CD14-positive monocyte (primary cell): ENCODE results near the gene COL27A1. TPM values are rescaled to one million over a fixed set of nuclear protein-coding genes. Genes with fewer than 3 reads are reported as not detected.

Experiments
- DNase-seq, 3 donors: peaks; one replicate each; pipeline ENCODE4 v3.0.0-alpha.2; 2011 to 2022
- H2AFZ ChIP-seq: 2 replicates; pipeline ENCODE4 v1.6.0; 2012; ENCODE audit warnings: mild to moderate bottlenecking, low read depth, low read length, inconsistent platforms; ENCODE audit not compliant: insufficient read depth, poor library complexity, severe bottlenecking
- H3K27ac ChIP-seq, 2 donors: 1 replicate in 1 of 2; 2 replicates in 1 of 2; pipeline ENCODE4 v1.5.1; 2012 to 2013; ENCODE audit warnings: low read length in 2 of 2, control low read depth in 1 of 2, inconsistent platforms in 1 of 2, low read depth in 1 of 2, mild to moderate bottlenecking in 1 of 2
- H3K27me3 ChIP-seq, 2 donors: one replicate each; pipeline versions ENCODE4 v1.6.0 to v1.6.1; 2011 to 2013; ENCODE audit warnings: low read length in 2 of 2; ENCODE audit not compliant: control insufficient read depth in 2 of 2, insufficient read depth in 2 of 2
- H3K36me3 ChIP-seq, 2 donors: replicated peaks in 1 of 2; 1 replicate in 1 of 2; 2 replicates in 1 of 2; pipeline versions ENCODE4 v1.5.1 to v1.6.1; 2012 to 2013; ENCODE audit warnings: low read length in 2 of 2, control low read depth in 1 of 2, inconsistent platforms in 1 of 2, mild to moderate bottlenecking in 1 of 2; ENCODE audit not compliant: insufficient read depth in 2 of 2, control insufficient read depth in 1 of 2
- H3K4me1 ChIP-seq, 2 donors: 1 replicate in 1 of 2; 2 replicates in 1 of 2; pipeline versions ENCODE4 v1.5.1 to v1.6.1; 2012 to 2013; ENCODE audit warnings: low read length in 2 of 2, control low read depth in 1 of 2, inconsistent platforms in 1 of 2, mild to moderate bottlenecking in 1 of 2, moderate library complexity in 1 of 2; ENCODE audit not compliant: insufficient read depth in 2 of 2, control insufficient read depth in 1 of 2
- H3K4me2 ChIP-seq: replicated peaks from 2 replicates; pipeline ENCODE3; 2012; ENCODE audit warnings: low read length, moderate library complexity, mild to moderate bottlenecking; ENCODE audit not compliant: poor library complexity, severe bottlenecking; ENCODE audit errors: extremely low read depth
- H3K4me3 ChIP-seq, 3 experiments: fragments of 200-600 bp in 1 of 3; sonication (generic) in 1 of 3; replicated peaks in 1 of 3; 1 replicate in 2 of 3; 2 replicates in 1 of 3; pipeline ENCODE4 v1.5.1; 2011 to 2013; ENCODE audit warnings: low read length in 3 of 3, mild to moderate bottlenecking in 3 of 3, control low read depth in 2 of 3, low read depth in 2 of 3, inconsistent platforms in 1 of 3, moderate library complexity in 1 of 3
- H3K79me2 ChIP-seq: 2 replicates; pipeline ENCODE4 v1.6.0; 2012; ENCODE audit warnings: mild to moderate bottlenecking, control low read depth, inconsistent platforms, low read length, moderate library complexity; ENCODE audit not compliant: insufficient read depth
- H3K9ac ChIP-seq: 2 replicates; pipeline ENCODE4 v1.6.0; 2017; ENCODE audit warnings: low read length, mild to moderate bottlenecking; ENCODE audit not compliant: insufficient read depth, poor library complexity, severe bottlenecking
- H3K9me3 ChIP-seq, 2 donors: replicated peaks in 1 of 2; 1 replicate in 1 of 2; 2 replicates in 1 of 2; pipeline versions ENCODE4 v1.5.1 to v1.6.1; 2012 to 2013; ENCODE audit warnings: low read length in 2 of 2, control low read depth in 1 of 2; ENCODE audit not compliant: control insufficient read depth in 1 of 2, insufficient read depth in 1 of 2
- H4K20me1 ChIP-seq: 2 replicates; pipeline ENCODE4 v1.6.0; 2012; ENCODE audit warnings: mild to moderate bottlenecking, low read length, control low read depth, moderate library complexity; ENCODE audit not compliant: insufficient read depth
- H3K27ac Mint-ChIP-seq, 7 donors: one replicate each; pipeline ENCODE4 v1.8.0; 2020; ENCODE audit warnings: mild to moderate bottlenecking in 7 of 7, mixed read lengths in 7 of 7, moderate library complexity in 6 of 7, inconsistent platforms in 2 of 7
- H3K27me3 Mint-ChIP-seq, 3 donors: one replicate each; pipeline ENCODE4 v1.8.0; 2021 to 2022; ENCODE audit warnings: low read depth in 3 of 3, mild to moderate bottlenecking in 3 of 3, mixed read lengths in 3 of 3, moderate library complexity in 3 of 3, inconsistent platforms in 1 of 3
- H3K36me3 Mint-ChIP-seq, 2 donors: one replicate each; pipeline ENCODE4 v1.8.0; 2020; ENCODE audit warnings: mixed read lengths in 2 of 2, inconsistent platforms in 1 of 2, mild to moderate bottlenecking in 1 of 2
- H3K4me1 Mint-ChIP-seq: one replicate; pipeline ENCODE4 v1.8.0; 2020; ENCODE audit warnings: mild to moderate bottlenecking, mixed read lengths
- H3K4me3 Mint-ChIP-seq, 2 donors: one replicate each; pipeline ENCODE4 v1.8.0; 2020; ENCODE audit warnings: mild to moderate bottlenecking in 2 of 2, mixed read lengths in 2 of 2, moderate library complexity in 1 of 2
- H3K9me3 Mint-ChIP-seq, 7 donors: one replicate each; pipeline ENCODE4 v1.8.0; 2020 to 2022; ENCODE audit warnings: mixed read lengths in 7 of 7, mild to moderate bottlenecking in 6 of 7, moderate library complexity in 6 of 7, inconsistent platforms in 2 of 7
- WGBS: methylation state at CpG from one replicate; pipeline ENCODE4 v1.1.5; 2013; ENCODE audit warnings: missing lambda C conversion rate; ENCODE audit not compliant: insufficient coverage; 5-methylcytosine and 5-hydroxymethylcytosine counted together
- intact Hi-C, 2 donors: fragments of 100-400 bp; cut with micrococcal nuclease; formaldehyde crosslinking; loops; one replicate each; pipeline versions ENCODE4 v1.15.0 to v1.15.1; 2023
- polyA plus RNA-seq, 3 donors: library from polyadenylated mRNA; depleted of rRNA in 1 of 3; unstranded in 2 of 3; stranded (reverse) in 1 of 3; fragments of 300-500 nt in 2 of 3; fragments of >200 nt in 1 of 3; fragmentation: Illumina TruSeq in 2 of 3; gene quantifications; 1 replicate in 2 of 3; 2 replicates in 1 of 3; pipeline ENCODE4 v1.2.3, GENCODE V29; 2012 to 2021
- TF ChIP-seq, protein P1 (sequence below): fragments of 200-600 bp; IDR thresholded peaks from one replicate; pipeline ENCODE4 v1.8.0; 2022; ENCODE audit warnings: antibody characterized with exemption, mild to moderate bottlenecking

Gene COL27A1
- polyA plus RNA-seq, 3 donors, result 0.03 TPM; not detected in 2

DNA sequence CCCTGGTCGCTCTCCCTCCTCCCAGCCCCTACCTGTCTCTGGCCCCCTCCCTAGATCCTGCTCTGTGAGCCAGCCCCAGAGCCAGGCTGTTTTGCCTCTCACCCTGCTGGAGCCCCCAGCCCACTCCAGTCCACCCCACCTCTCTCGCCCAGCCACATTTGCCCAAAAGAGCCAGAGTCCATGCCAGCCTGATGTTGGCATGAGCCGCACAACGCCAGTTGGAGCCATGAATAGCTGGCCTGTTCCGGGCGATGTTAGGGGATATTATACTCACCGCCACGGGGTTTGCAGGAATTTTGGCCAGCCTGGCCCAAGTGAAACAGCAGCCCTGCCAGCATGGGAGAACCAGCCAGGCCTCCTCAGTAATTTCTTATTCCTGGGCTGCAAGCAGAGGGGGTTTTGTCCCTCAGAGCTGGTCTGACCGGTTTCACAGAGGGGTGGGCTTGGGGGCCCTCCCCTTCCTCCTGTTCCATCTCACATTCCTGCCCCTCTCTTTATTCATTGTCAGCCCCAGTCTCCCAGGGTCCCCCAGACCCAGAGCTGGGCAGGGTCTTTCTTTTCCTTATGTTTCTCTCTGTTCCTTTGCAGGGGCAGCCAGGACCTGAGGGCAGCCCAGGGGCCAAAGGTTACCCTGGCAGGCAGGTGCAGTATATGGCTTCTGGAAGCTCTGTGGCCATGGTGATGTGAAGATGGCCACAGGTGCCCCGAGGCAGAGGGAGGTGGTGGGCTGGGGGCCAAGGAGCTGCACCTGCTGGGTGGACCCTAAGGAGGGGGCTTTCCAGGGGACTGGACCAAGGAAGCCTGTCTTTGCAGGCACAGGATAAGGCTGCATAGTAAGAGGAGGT is 50.1 kb downstream of the COL27A1 start:
- Histone ChIP-seq H2AFZ (no peak overlapping the region), H3K4me2 (no peak overlapping the region), H3K27me3 (no peaks in the 10 kb centered on the region), H3K36me3 (no peaks in the 10 kb centered on the region), H3K4me1 (peaks cover 12 to 18% of the 10 kb centered on the region in 2 donors), H4K20me1 (no peaks in the 10 kb centered on the region), H3K79me2 (no peaks in the 10 kb centered on the region), H3K9ac (no peak overlapping the region), H3K4me3 (no peak overlapping the region), H3K27ac (no peak overlapping the region), H3K9me3 (no peaks in the 10 kb centered on the region)
- DNase-seq, result no peak
- 92% methylated on average over 10 of the region's 10 CpGs for WGBS
- TF ChIP-seq, protein P1, sequence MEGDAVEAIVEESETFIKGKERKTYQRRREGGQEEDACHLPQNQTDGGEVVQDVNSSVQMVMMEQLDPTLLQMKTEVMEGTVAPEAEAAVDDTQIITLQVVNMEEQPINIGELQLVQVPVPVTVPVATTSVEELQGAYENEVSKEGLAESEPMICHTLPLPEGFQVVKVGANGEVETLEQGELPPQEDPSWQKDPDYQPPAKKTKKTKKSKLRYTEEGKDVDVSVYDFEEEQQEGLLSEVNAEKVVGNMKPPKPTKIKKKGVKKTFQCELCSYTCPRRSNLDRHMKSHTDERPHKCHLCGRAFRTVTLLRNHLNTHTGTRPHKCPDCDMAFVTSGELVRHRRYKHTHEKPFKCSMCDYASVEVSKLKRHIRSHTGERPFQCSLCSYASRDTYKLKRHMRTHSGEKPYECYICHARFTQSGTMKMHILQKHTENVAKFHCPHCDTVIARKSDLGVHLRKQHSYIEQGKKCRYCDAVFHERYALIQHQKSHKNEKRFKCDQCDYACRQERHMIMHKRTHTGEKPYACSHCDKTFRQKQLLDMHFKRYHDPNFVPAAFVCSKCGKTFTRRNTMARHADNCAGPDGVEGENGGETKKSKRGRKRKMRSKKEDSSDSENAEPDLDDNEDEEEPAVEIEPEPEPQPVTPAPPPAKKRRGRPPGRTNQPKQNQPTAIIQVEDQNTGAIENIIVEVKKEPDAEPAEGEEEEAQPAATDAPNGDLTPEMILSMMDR, result no peak
- no peaks in the 10 kb centered on the region for H3K36me3 Mint-ChIP-seq
- no peaks in the 10 kb centered on the region for H3K9me3 Mint-ChIP-seq
- peaks cover 20% of the 10 kb centered on the region for H3K4me1 Mint-ChIP-seq
- intact Hi-C loops, result no loop called here
- peaks cover 0 to 2% (median 0%) of the 10 kb centered on the region in 3 donors for H3K27me3 Mint-ChIP-seq
- no peak overlapping the region for H3K4me3 Mint-ChIP-seq
- H3K27ac Mint-ChIP-seq, result no peak overlapping the region

DNA sequence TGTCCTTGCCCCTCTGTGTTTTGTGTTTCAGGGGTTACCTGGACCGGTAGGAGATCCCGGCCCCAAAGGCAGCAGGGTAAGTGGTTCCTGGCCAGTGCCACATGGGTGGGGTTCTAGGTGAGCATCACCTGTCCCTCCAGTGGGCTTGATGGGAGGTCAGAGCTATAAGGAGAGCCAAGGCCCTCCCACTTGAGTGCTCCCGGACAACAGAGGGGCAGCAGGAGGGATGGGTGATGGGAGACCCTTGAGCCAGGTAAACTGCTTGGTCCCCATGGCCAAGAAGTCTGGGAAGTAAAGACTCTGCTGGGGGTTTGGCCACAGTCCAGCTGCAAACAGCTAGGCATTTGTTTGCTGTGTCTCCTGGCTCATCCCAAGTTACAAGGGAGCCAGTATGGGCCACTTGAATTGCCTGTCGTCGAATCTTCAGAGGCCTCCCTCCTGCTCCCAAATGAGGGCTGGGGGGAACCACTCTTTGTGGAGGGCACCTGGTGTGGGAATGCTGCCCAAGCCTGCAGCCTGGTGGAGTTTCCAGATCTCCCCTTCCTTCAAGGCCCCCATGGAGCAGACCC is 51.0 kb downstream of the COL27A1 start:
- no peaks in the 10 kb centered on the region for H3K36me3 ChIP-seq
- H2AFZ ChIP-seq, result no peak overlapping the region
- H3K4me1 ChIP-seq, result peaks cover 12 to 18% of the 10 kb centered on the region in 2 donors
- TF ChIP-seq, protein P1, result no peak
- no peak overlapping the region for H3K4me2 ChIP-seq
- Mint-ChIP-seq H3K9me3 (no peaks in the 10 kb centered on the region), H3K27me3 (peaks cover 0 to 2% (median 0%) of the 10 kb centered on the region in 3 donors), H3K36me3 (no peaks in the 10 kb centered on the region), H3K4me1 (peaks cover 20% of the 10 kb centered on the region), H3K4me3 (no peak overlapping the region), H3K27ac (no peak overlapping the region)
- H3K27me3 ChIP-seq, result no peaks in the 10 kb centered on the region
- H3K27ac ChIP-seq, result no peak overlapping the region
- H3K9me3 ChIP-seq, result no peaks in the 10 kb centered on the region
- H4K20me1 ChIP-seq, result no peaks in the 10 kb centered on the region
- H3K4me3 ChIP-seq, result no peak overlapping the region
- no peak for DNase-seq
- H3K79me2 ChIP-seq, result no peaks in the 10 kb centered on the region
- 97% methylated on average over 3 of the region's 5 CpGs for WGBS
- H3K9ac ChIP-seq, result no peak overlapping the region
- intact Hi-C loops, result no loop called here
